ENCODE data around the gene PRKAG2.
A peak's percentile ranks its signal among the peaks of the same experiment; 100 is the strongest.

PRKAG2 gene

DNA sequence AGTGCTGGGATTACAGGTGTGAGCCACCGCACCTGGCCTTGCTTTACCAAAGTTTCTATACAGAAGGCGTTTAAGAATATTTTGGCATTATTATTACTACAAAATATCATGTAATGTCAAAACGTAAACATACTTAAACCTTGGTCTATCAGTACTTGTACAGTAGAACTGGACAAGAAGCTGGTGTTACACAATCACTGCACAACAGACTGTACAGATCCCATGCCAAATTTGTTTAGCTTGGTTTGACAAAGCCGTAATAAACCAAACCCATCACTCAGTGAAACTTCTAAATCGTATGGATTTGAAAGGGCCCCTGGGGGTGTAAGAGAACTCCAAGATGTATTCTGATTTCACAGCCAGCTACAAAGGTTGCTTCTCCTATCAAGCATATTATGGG is 305.4 kb downstream of the PRKAG2 start:
- TF ChIP-seq, protein P1, sequence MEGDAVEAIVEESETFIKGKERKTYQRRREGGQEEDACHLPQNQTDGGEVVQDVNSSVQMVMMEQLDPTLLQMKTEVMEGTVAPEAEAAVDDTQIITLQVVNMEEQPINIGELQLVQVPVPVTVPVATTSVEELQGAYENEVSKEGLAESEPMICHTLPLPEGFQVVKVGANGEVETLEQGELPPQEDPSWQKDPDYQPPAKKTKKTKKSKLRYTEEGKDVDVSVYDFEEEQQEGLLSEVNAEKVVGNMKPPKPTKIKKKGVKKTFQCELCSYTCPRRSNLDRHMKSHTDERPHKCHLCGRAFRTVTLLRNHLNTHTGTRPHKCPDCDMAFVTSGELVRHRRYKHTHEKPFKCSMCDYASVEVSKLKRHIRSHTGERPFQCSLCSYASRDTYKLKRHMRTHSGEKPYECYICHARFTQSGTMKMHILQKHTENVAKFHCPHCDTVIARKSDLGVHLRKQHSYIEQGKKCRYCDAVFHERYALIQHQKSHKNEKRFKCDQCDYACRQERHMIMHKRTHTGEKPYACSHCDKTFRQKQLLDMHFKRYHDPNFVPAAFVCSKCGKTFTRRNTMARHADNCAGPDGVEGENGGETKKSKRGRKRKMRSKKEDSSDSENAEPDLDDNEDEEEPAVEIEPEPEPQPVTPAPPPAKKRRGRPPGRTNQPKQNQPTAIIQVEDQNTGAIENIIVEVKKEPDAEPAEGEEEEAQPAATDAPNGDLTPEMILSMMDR (IDR thresholded peaks at IDR 0.05; ENCODE audit: insufficient read depth, low read depth, low read length, missing control alignments), result no peak
- DNase-seq (ENCODE audit: low read depth), result no peak
- no peak overlapping the region for H3K4me3 ChIP-seq (ENCODE audit: low read depth, low read length)

DNA sequence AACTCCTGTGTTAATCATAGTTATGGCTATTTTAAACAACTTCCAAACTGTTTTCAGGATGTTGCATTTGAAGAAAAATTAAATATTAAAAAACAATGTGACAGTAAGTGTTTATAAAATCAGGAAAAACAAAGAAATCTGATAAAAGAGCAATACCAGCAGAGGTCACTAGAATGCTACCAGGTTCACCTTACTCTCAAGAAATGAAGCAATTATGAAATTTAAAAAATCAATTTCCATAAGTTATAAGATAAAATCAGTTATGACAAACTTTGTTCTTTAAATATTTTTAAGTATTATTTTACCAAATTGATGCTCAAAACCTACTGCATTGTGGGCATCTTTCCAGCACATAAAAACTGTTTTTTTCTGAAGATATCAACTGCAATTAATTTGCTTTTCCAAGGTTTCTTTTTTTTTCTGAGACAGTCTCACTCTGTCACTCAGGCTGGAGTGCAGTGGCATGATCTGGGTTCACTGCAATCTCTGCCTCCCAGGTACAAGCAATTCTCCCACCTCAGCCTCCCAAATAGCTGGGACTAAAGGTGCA is 306.5 kb downstream of the PRKAG2 start:
- TF ChIP-seq, protein P1 (IDR thresholded peaks at IDR 0.05; ENCODE audit: insufficient read depth, low read depth, low read length, missing control alignments), result peak; percentile 26
- no peak overlapping the region for H3K4me3 ChIP-seq (ENCODE audit: low read depth, low read length)
- peak; percentile 16 for DNase-seq (ENCODE audit: low read depth)

DNA sequence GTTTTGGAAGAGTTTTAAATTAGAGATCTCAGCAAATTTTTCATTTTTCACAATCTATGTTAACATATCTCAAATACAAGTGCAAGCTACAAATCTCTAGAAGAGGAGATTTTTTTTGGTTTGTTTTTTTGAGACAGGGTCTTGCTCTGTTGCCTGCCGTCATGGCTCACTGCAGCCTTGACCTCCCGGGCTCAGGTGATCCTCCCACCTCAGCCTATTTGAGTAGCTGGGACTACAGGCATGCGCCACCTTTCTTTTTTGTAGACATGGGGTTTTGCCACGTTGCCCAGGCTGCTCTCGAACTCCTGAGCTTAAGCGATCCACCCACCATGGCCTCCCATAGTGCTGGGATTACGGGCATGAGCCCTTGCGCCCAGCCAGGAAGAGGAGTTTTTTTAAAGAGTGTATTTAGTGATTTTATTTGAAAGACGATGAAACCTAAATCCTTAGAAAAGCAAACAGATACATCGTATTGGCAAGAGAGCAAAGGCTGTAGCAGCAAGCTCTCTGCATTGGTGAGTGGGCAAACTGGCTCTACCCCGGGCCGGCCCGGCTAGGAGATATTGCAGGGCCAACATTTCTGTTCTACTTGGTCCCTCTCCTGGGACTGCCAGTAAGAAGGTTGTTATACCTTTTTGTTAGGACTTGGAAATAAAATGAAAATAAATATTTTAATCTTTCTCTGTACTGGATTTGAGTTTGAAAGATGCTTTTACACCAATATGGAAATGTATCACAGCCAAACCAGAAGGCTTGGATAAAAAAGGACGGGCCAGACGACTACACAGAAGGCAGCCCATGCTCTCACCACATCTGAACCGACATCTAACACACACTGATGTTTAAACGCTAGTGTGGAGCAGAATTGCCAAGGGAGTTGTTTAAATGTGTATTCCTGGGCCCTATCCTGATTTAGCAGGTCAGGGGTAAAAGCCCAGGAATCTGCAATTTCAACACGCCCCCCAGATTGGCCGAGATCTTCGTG is 307.7 kb downstream of the PRKAG2 start:
- H3K4me3 ChIP-seq (ENCODE audit: low read depth, low read length), result no peak overlapping the region
- TF ChIP-seq, protein P1 (IDR thresholded peaks at IDR 0.05; ENCODE audit: insufficient read depth, low read depth, low read length, missing control alignments), result no peak
- no peak for DNase-seq (ENCODE audit: low read depth)

DNA sequence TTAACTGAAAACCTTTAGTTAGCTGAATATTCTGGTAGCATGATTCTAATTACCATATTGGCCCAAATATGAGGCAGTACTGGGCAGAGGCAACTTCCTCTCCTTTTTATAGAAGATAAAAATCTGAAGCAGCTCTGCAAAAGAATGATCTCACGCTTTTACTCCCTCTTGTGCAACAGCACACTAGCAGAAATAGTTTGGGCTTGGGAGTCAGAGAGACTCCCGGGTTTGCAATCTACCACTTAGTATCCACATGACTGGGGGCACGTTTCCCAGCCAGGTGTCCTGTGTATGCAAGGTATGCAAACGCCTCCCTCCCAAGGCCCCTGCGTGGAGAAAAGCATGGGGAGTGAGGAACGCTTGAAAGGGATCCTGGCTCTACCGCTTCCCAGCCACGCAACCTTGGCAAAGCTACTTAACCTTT is 310.0 kb downstream of the PRKAG2 start:
- TF ChIP-seq, protein P1 (IDR thresholded peaks at IDR 0.05; ENCODE audit: insufficient read depth, low read depth, low read length, missing control alignments), result no peak
- H3K4me3 ChIP-seq (ENCODE audit: low read depth, low read length), result no peak overlapping the region
- no peak for DNase-seq (ENCODE audit: low read depth)

DNA sequence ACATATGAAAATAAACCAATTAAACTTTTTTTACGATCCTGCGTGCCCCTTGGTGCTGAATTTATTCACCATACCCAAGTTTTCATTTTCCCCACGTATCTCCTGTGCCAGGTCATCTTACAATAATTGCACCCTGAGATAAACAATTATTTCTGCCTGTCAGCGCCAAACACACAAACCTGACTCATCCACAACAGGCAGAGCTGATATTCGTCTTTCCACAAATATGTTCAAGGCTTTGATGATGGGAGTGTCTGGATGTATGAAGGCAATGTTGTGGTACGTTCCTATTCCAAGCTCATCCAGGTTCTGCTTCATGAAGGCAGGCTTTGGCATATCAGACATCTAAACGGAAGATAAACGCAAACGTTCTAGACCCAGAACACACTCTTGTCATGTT is 311.4 kb downstream of the PRKAG2 start:
- DNase-seq (ENCODE audit: low read depth), result no peak

DNA sequence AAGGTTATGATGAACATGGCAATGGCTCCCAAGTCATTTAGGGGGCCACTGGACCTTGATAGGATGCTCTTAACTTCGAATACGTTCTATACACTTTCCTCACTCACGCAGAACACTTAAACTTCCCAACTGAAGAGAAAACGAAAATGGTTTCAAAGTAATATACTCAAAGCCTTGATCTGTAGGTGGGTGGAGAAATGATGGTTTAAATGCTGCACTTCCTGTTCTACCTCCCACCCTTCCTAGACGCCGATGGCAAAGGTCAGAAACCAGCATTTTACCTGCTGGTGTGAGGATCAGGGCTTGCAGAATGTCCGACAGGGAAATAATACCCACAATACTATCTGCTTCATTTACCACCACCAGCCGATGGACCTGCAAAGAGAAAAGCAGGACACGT is 316.7 kb downstream of the PRKAG2 start:
- DNase-seq (ENCODE audit: low read depth), result no peak
- H3K4me3 ChIP-seq (ENCODE audit: low read depth, low read length), result no peak overlapping the region
- TF ChIP-seq, protein P1 (IDR thresholded peaks at IDR 0.05; ENCODE audit: insufficient read depth, low read depth, low read length, missing control alignments), result no peak

More for the DNA sequence above, 311.4 kb downstream of the PRKAG2 start:
- TF ChIP-seq, protein P1 (IDR thresholded peaks at IDR 0.05; ENCODE audit: insufficient read depth, low read depth, low read length, missing control alignments), result no peak
- no peak overlapping the region for H3K4me3 ChIP-seq (ENCODE audit: low read depth, low read length)
